K562 (cell line): ENCODE results near the gene DENND1A. TPM values are rescaled to one million over a fixed set of nuclear protein-coding genes. Genes with fewer than 3 reads are reported as not detected.
A peak's percentile ranks its signal among the peaks of the same experiment; 100 is the strongest.

ENCODE experiments used
- ATAC-seq: fragments of 200-7000 bp; cut with Tn5 transposase; 3 replicates; pipeline ENCODE4 v1.9.1; 2020; ENCODE audit warnings: moderate library complexity
- BruUV-seq: library from RNA; stranded (reverse); fragments of 400-500 nt; replicated peaks from 2 replicates; lab custom pipeline; 2021; lab: Mats Ljungman, UMichigan
- CTCF ChIA-PET: fragments of 300-600 bp; formaldehyde crosslinking; extraction: SDS; loops from one replicate; lab custom pipeline; 2021; ENCODE audit warnings: low intra/inter-chr PET ratio; lab: Yijun Ruan, JAX
- POLR2A ChIA-PET: fragments of 300-600, 350-650 bp; sonication (Branson Sonifier 250); formaldehyde crosslinking; extraction: SDS; loops from one replicate; lab custom pipeline; 2021; ENCODE audit warnings: antibody characterized with exemption, inconsistent platforms; lab: Yijun Ruan, JAX
- DNase-seq, 4 experiments: peaks; one replicate each; pipeline versions ENCODE4 v3.0.0 to v3.0.0-alpha.2; 2011 to 2018; ENCODE audit warnings: low spot score in 3 of 4, mixed read lengths in 3 of 4; ENCODE audit errors: extremely low read depth in 1 of 4
- FAIRE-seq: peaks from 2 replicates; lab custom pipeline; 2011; peaks lifted over from hg19 to GRCh38; lab: Jason Lieb, UNC
- H2AFZ ChIP-seq: 2 replicates; pipeline ENCODE4 v1.6.0; 2011; ENCODE audit warnings: low read depth, low read length, control low read depth, inconsistent platforms
- H3K27ac ChIP-seq: fragments of 200-600 bp; 3 replicates; pipeline ENCODE4 v1.8.0; 2011; ENCODE audit warnings: low read depth, mild to moderate bottlenecking, control low read depth, inconsistent platforms, low read length, moderate library complexity, mixed read lengths; ENCODE audit errors: extremely low read depth
- H3K27me3 ChIP-seq, 2 experiments: fragments of 300-600 bp in 1 of 2; 2 replicates in 1 of 2; 3 replicates in 1 of 2; pipeline versions ENCODE4 v1.6.0 to v1.8.0; 2011; ENCODE audit warnings: inconsistent platforms in 2 of 2, low read length in 2 of 2, mild to moderate bottlenecking in 1 of 2, mixed read lengths in 1 of 2, moderate library complexity in 1 of 2; ENCODE audit not compliant: control insufficient read depth in 2 of 2, insufficient read depth in 2 of 2
- H3K36me3 ChIP-seq: fragments of 300-600 bp; 3 replicates; pipeline ENCODE4 v1.8.0; 2011; ENCODE audit warnings: mild to moderate bottlenecking, low read length, inconsistent platforms; ENCODE audit not compliant: control insufficient read depth, insufficient read depth
- H3K4me1 ChIP-seq, 2 experiments: fragments of 200-600 bp in 1 of 2; replicated peaks in 1 of 2; 2 replicates in 1 of 2; 3 replicates in 1 of 2; pipeline versions ENCODE4 v1.5.1 to v1.8.0; 2011; ENCODE audit warnings: inconsistent platforms in 2 of 2, low read length in 2 of 2, mild to moderate bottlenecking in 1 of 2, mixed read lengths in 1 of 2, moderate library complexity in 1 of 2; ENCODE audit not compliant: control insufficient read depth in 2 of 2, insufficient read depth in 2 of 2
- H3K4me2 ChIP-seq: 2 replicates; pipeline ENCODE4 v1.6.1; 2011; ENCODE audit warnings: low read length, control low read depth, inconsistent platforms, mixed read lengths; ENCODE audit not compliant: insufficient read depth
- H3K4me3 ChIP-seq: fragments of 200-600 bp; sonication (generic), shearing (Covaris generic); 2 replicates; pipeline ENCODE4 v1.5.1; 2016; ENCODE audit warnings: control low read depth, inconsistent platforms
- H3K79me2 ChIP-seq: fragments of 200-600 bp; 3 replicates; pipeline ENCODE4 v1.8.0; 2011; ENCODE audit warnings: low read length, inconsistent platforms; ENCODE audit not compliant: control insufficient read depth, insufficient read depth
- H3K9ac ChIP-seq, 2 experiments: 2 replicates each; pipeline versions ENCODE4 v1.6.0 to v1.6.1; 2011; ENCODE audit warnings: low read depth in 2 of 2, low read length in 2 of 2, control low read depth in 1 of 2, inconsistent platforms in 1 of 2, mild to moderate bottlenecking in 1 of 2, mixed read lengths in 1 of 2; ENCODE audit not compliant: insufficient read depth in 1 of 2
- H3K9me1 ChIP-seq: one replicate; pipeline ENCODE4 v1.6.0; 2011; ENCODE audit warnings: inconsistent platforms, mild to moderate bottlenecking, low read length, moderate library complexity; ENCODE audit not compliant: control insufficient read depth, insufficient read depth
- H3K9me3 ChIP-seq: replicated peaks from 2 replicates; pipeline ENCODE4 v1.5.1; 2011; ENCODE audit warnings: low read depth, low read length, inconsistent platforms; ENCODE audit not compliant: control insufficient read depth, insufficient read depth
- H4K20me1 ChIP-seq: replicated peaks from 2 replicates; pipeline ENCODE4 v1.6.1; 2011; ENCODE audit warnings: low read length, inconsistent platforms, mixed read lengths; ENCODE audit not compliant: control insufficient read depth, insufficient read depth
- CEBPB ChIP-seq: fragments of 450-650 bp; IDR thresholded peaks from 2 replicates; pipeline ENCODE4 v1.6.1; 2016; ENCODE audit warnings: missing genetic modification characterization, missing compliant biosample characterization
- CEBPG ChIP-seq, 3 experiments: fragments of 200-800 bp in 1 of 3; sonication (Bioruptor generic) in 1 of 3; sonication (generic) in 1 of 3; formaldehyde crosslinking in 1 of 3; IDR thresholded peaks in 2 of 3; conservative IDR thresholded peaks in 1 of 3; 2 replicates each; pipeline versions ENCODE4 v1.6.1 to v1.8.0; 2016 to 2022; ENCODE audit warnings: missing compliant biosample characterization in 2 of 3, missing genetic modification characterization in 2 of 3, mild to moderate bottlenecking in 1 of 3, missing genetic modification reagents in 1 of 3
- CREB5 ChIP-seq: fragments of 250-450 bp; sonication (Bioruptor Pico); IDR thresholded peaks from 2 replicates; pipeline ENCODE4 v1.5.0; 2020; ENCODE audit warnings: mild to moderate bottlenecking
- CREM ChIP-seq: IDR thresholded peaks from 2 replicates; pipeline ENCODE4 v1.6.1; 2014; ENCODE audit warnings: antibody characterized with exemption, low read depth
- FOXA3 ChIP-seq, 2 experiments: fragments of 450-650 bp in 1 of 2; sonication (generic) in 1 of 2; formaldehyde crosslinking; IDR thresholded peaks in 1 of 2; conservative IDR thresholded peaks in 1 of 2; 2 replicates each; pipeline versions ENCODE4 v1.4.0 to v1.8.0; 2020 to 2022; ENCODE audit warnings: mild to moderate bottlenecking in 2 of 2, missing genetic modification reagents in 1 of 2
- HMBOX1 ChIP-seq: sonication (generic); IDR thresholded peaks from 2 replicates; pipeline ENCODE4 v1.6.1; 2016
- MEIS2 ChIP-seq: fragments of 450-650 bp; IDR thresholded peaks from 2 replicates; pipeline ENCODE4 v1.6.1; 2014; ENCODE audit warnings: mild to moderate bottlenecking; ENCODE audit not compliant: partially characterized antibody
- SMARCE1 ChIP-seq: fragments of 450-650 bp; IDR thresholded peaks from 2 replicates; pipeline ENCODE4 v1.7.1; 2016; ENCODE audit warnings: mild to moderate bottlenecking
- SPI1 ChIP-seq: IDR thresholded peaks from 2 replicates; pipeline ENCODE4 v1.6.1; 2011; ENCODE audit warnings: low read depth, low read length, control low read depth, borderline replicate concordance
- WGBS: fragments of 100-300 bp; shearing (Covaris generic); methylation state at CpG from one replicate; pipeline ENCODE4 v1.1.6; 2016; ENCODE audit warnings: low coverage, mixed read lengths; ENCODE audit not compliant: insufficient coverage; ENCODE audit errors: missing lambda C conversion rate; 5-methylcytosine and 5-hydroxymethylcytosine counted together
- in situ Hi-C: fragments of 300-500 bp; cut with MboI; formaldehyde crosslinking; loops from 4 replicates; pipeline ENCODE4 v1.15.0; 2018; ENCODE audit warnings: inconsistent platforms, mixed read lengths
- intact Hi-C: fragments of 100-400 bp; cut with micrococcal nuclease; formaldehyde crosslinking; loops from 2 replicates; pipeline ENCODE4 v1.14.2; 2022
- polyA plus RNA-seq, 8 experiments: library from polyadenylated mRNA; depleted of rRNA in 4 of 8; stranded (reverse) in 5 of 8; unstranded in 3 of 8; fragments of >200 nt; fragmentation: Nextera tagmentation in 2 of 8; fragmentation: Illumina TruSeq in 1 of 8; extraction: Ambion mirVana in 2 of 8; extraction: Trizol in 1 of 8; gene quantifications; 2 replicates each; pipeline versions ENCODE4 v1.2.1 to v1.2.3, GENCODE V29; 2011 to 2014; ENCODE audit warnings: inconsistent platforms in 1 of 8, missing spikeins in 1 of 8
- total RNA-seq, 7 experiments: library from RNA; depleted of rRNA in 6 of 7; stranded (reverse); fragments of >200 nt in 6 of 7; fragmentation: Illumina TruSeq in 2 of 7; extraction: Trizol in 2 of 7; gene quantifications; 2 replicates each; pipeline versions ENCODE4 v1.2.1 to v1.2.3, GENCODE V29; 2011 to 2021; ENCODE audit warnings: low replicate concordance in 1 of 7

Gene DENND1A
- total and polyA plus RNA-seq, 9 of the 15 experiments (the other 6 are each of a cell fraction or from before 2014, with no cell fraction given): 7.6 to 29.5 (median 15.7) TPM

- no TSS peak for BruUV-seq
- ATAC-seq: peak; percentile 36; the same call in 1 of the 3 replicates
- no peaks in the 10 kb centered on the region for H3K79me2 ChIP-seq
- H4K20me1 ChIP-seq: no peaks in the 10 kb centered on the region
- ChIA-PET POLR2A (interaction anchor here (1.2 to 1.5 kb wide), 2 partner anchors 8 to 40 kb away, joined by 3 read pairs; no protein-coding TSS in a partner anchor), CTCF (no interaction called here)
- H3K9me1 ChIP-seq: no peaks in the 10 kb centered on the region
- intact Hi-C loops (no loop called here), in situ Hi-C loops (no loop called here)
- 6% methylated on average over 3 of the region's 3 CpGs for WGBS
- H3K27me3 ChIP-seq: no peaks in the 10 kb centered on the region
- no peak overlapping the region for H3K9ac ChIP-seq
- H3K27ac ChIP-seq: no peak overlapping the region
- H3K4me3 ChIP-seq: no peak overlapping the region
- H2AFZ ChIP-seq: no peak overlapping the region
- H3K9me3 ChIP-seq: no peaks in the 10 kb centered on the region
- H3K4me1 ChIP-seq: peaks cover 0 to 4% of the 10 kb centered on the region in 2 experiments; a peak in 3 of 5 replicates
- no peaks in the 10 kb centered on the region for H3K36me3 ChIP-seq
- DNase-seq: no peak
- TF ChIP-seq MEIS2 (peak; percentile 42), CEBPB (tag) (peak; percentile 35; the same call in 1 of the 2 replicates), FOXA3 (CRISPR knock-in tag; conservative IDR thresholded peaks at IDR 0.05 in 1 of 2, IDR thresholded peaks at IDR 0.05 in 1 of 2) (peak in 1 of 2 experiments; percentile 62; a peak in 2 of 4 replicates), CREB5 (CRISPR knock-in tag) (no peak), CEBPG (CRISPR knock-in tag; IDR thresholded peaks at IDR 0.05) (no peak), CEBPG (tag; conservative IDR thresholded peaks at IDR 0.05 in 1 of 2, IDR thresholded peaks at IDR 0.05 in 1 of 2) (0 out of 4 replicates have a peak, but pooled peaks of 1 of the 2 experiments have one; percentile 43), CREM (no peak), SMARCE1 (peak; percentile 78; the same call in 1 of the 2 replicates), HMBOX1 (peak; percentile 65), SPI1 (peak; percentile 21; the same call in 1 of the 2 replicates)
- TF ChIP-seq, all 486 proteins: peak for 7
- H3K4me2 ChIP-seq: no peak overlapping the region
- FAIRE-seq: no peak
These were observed 188.7 kb downstream of the DENND1A start for GRCh38 chr9:123741214-123741613.
